ENCODE results near the gene LDLR. TPM values are rescaled to one million over a fixed set of nuclear protein-coding genes. Genes with fewer than 3 reads are reported as not detected.
"Not testable (repeated sequence)": the region's sequence is repeated elsewhere in the genome, so short reads cannot be mapped to it uniquely, and the experiment has no call there.

Gene LDLR
- total RNA-seq, 2 experiments from 2014 or later = 117 to 123 TPM

- H3K27me3 Mint-ChIP-seq (ENCODE audit: low read depth) = no peaks in the 10 kb centered on the region
- POLR2A ChIA-PET = no interaction called here
- DNase-seq = no peak
- no peaks in the 10 kb centered on the region for H3K36me3 Mint-ChIP-seq (ENCODE audit: low read depth)
- no peak overlapping the region for H3K4me3 Mint-ChIP-seq
- H3K9me3 Mint-ChIP-seq (ENCODE audit: insufficient read depth) = no peaks in the 10 kb centered on the region
- ATAC-seq = no peak
- CTCF ChIA-PET = no interaction called here
- H3K27ac Mint-ChIP-seq = no peak overlapping the region
- peaks cover 6% of the 10 kb centered on the region for H3K4me1 Mint-ChIP-seq (ENCODE audit: low read depth)
Observed at GRCh38 chr19:11078893-11079292, 10.4 kb upstream of the LDLR start.

- H3K4me1 Mint-ChIP-seq (ENCODE audit: low read depth) = peaks cover 6% of the 10 kb centered on the region
- DNase-seq (no peak), ATAC-seq (no peak)
- CTCF ChIA-PET = no interaction called here
- POLR2A ChIA-PET = interaction anchor here (1.1 kb wide), 1 partner anchor 9 kb away, joined by 3 read pairs; the partner anchor contains the start of gene LDLR
- H3K27me3 Mint-ChIP-seq (ENCODE audit: low read depth) = no peaks in the 10 kb centered on the region
- no peak overlapping the region for H3K4me3 Mint-ChIP-seq
- H3K27ac Mint-ChIP-seq = no peak overlapping the region
- no peaks in the 10 kb centered on the region for H3K36me3 Mint-ChIP-seq (ENCODE audit: low read depth)
- H3K9me3 Mint-ChIP-seq (ENCODE audit: insufficient read depth) = no peaks in the 10 kb centered on the region
Observed at GRCh38 chr19:11079999-11080398, 9.3 kb upstream of the LDLR start.

GRCh38 chr19:11087870-11088505, 1.3 kb upstream of the LDLR start:
- peaks cover 38% of the 10 kb centered on the region for H3K4me1 Mint-ChIP-seq (ENCODE audit: low read depth)
- DNase-seq = no peak
- ChIA-PET CTCF (interaction anchor here (1.1 to 6.0 kb wide), 4 partner anchors 13 to 216 kb away, joined by 3 to 30 read pairs (median 14); no protein-coding TSS in a partner anchor), POLR2A (interaction anchor here (2.2 to 4.2 kb wide), 2 partner anchors 40 to 292 kb away, joined by 7 to 12 read pairs; no protein-coding TSS in a partner anchor)
- H3K4me3 Mint-ChIP-seq = peak overlapping the region; percentile 95
- no peak for ATAC-seq
- H3K27me3 Mint-ChIP-seq (ENCODE audit: low read depth) = no peaks in the 10 kb centered on the region
- H3K9me3 Mint-ChIP-seq (ENCODE audit: insufficient read depth) = no peaks in the 10 kb centered on the region
- peaks cover 25% of the 10 kb centered on the region for H3K36me3 Mint-ChIP-seq (ENCODE audit: low read depth)
- peak overlapping the region; percentile 99 for H3K27ac Mint-ChIP-seq

- ChIA-PET CTCF (interaction anchor here (0.9 to 6.0 kb wide), 6 partner anchors 12 to 218 kb away, joined by 3 to 30 read pairs (median 5); no protein-coding TSS in a partner anchor), POLR2A (interaction anchor here (0.7 to 4.2 kb wide), 15 partner anchors 8 to 685 kb away, joined by 3 to 18 read pairs (median 4); partner anchors contain the start of genes CCDC159, CDC37, SMARCA4 and SPC24)
- Mint-ChIP-seq H3K27ac (peak overlapping the region; percentile 99), H3K9me3 (ENCODE audit: insufficient read depth) (no peaks in the 10 kb centered on the region), H3K4me3 (peak overlapping the region; percentile 95), H3K36me3 (ENCODE audit: low read depth) (peaks cover 30% of the 10 kb centered on the region), H3K27me3 (ENCODE audit: low read depth) (no peaks in the 10 kb centered on the region), H3K4me1 (ENCODE audit: low read depth) (peaks cover 44% of the 10 kb centered on the region)
- DNase-seq (no peak), ATAC-seq (no peak)
Observed at GRCh38 chr19:11088506-11089253, 583 bp upstream of the LDLR start.

- Mint-ChIP-seq H3K27ac (peak overlapping the region; percentile 99), H3K4me1 (ENCODE audit: low read depth) (peaks cover 49% of the 10 kb centered on the region), H3K4me3 (peak overlapping the region; percentile 95), H3K36me3 (ENCODE audit: low read depth) (peaks cover 40% of the 10 kb centered on the region)
- CTCF ChIA-PET = interaction anchor here (2.7 to 6.0 kb wide), 2 partner anchors 36 to 54 kb away, joined by 24 to 30 read pairs; no protein-coding TSS in a partner anchor
- POLR2A ChIA-PET = interaction anchor here (0.6 to 4.2 kb wide), 14 partner anchors 11 to 1702 kb away, joined by 3 to 18 read pairs (median 4); partner anchors contain the start of genes SMARCA4 and SPC24
- H3K27me3 Mint-ChIP-seq (ENCODE audit: low read depth); H3K9me3 Mint-ChIP-seq (ENCODE audit: insufficient read depth); DNase-seq; ATAC-seq: not testable (repeated sequence)
Observed at GRCh38 chr19:11090014-11090263, 676 bp downstream of the LDLR start.

GRCh38 chr19:11090264-11090996, 1.2 kb downstream of the LDLR start:
- peaks cover 51% of the 10 kb centered on the region for H3K4me1 Mint-ChIP-seq (ENCODE audit: low read depth)
- H3K27me3 Mint-ChIP-seq (ENCODE audit: low read depth) = no peaks in the 10 kb centered on the region
- H3K36me3 Mint-ChIP-seq (ENCODE audit: low read depth) = peaks cover 45% of the 10 kb centered on the region
- ChIA-PET CTCF (interaction anchor here (1.0 to 6.0 kb wide), 4 partner anchors 35 to 148 kb away, joined by 3 to 30 read pairs (median 18); no protein-coding TSS in a partner anchor), POLR2A (interaction anchor here (0.6 to 4.2 kb wide), 15 partner anchors 9 to 1702 kb away, joined by 3 to 18 read pairs (median 4); partner anchors contain the start of genes SMARCA4 and SPC24)
- H3K4me3 Mint-ChIP-seq = peak overlapping the region; percentile 95
- H3K9me3 Mint-ChIP-seq (ENCODE audit: insufficient read depth) = no peaks in the 10 kb centered on the region
- peak overlapping the region; percentile 99 for H3K27ac Mint-ChIP-seq
- DNase-seq (peak; percentile 99), ATAC-seq (peak; percentile 87)

GRCh38 chr19:11090997-11091702, 1.9 kb downstream of the LDLR start:
- H3K4me3 Mint-ChIP-seq = peak overlapping the region; percentile 95
- H3K27ac Mint-ChIP-seq = peak overlapping the region; percentile 99
- H3K36me3 Mint-ChIP-seq (ENCODE audit: low read depth) = peaks cover 52% of the 10 kb centered on the region
- DNase-seq (no peak), ATAC-seq (no peak)
- no peaks in the 10 kb centered on the region for H3K9me3 Mint-ChIP-seq (ENCODE audit: insufficient read depth)
- peaks cover 58% of the 10 kb centered on the region for H3K4me1 Mint-ChIP-seq (ENCODE audit: low read depth)
- POLR2A ChIA-PET = interaction anchor here (0.6 to 4.2 kb wide), 7 partner anchors 10 to 1701 kb away, joined by 3 to 12 read pairs (median 4); no protein-coding TSS in a partner anchor
- H3K27me3 Mint-ChIP-seq (ENCODE audit: low read depth) = no peaks in the 10 kb centered on the region
- CTCF ChIA-PET = interaction anchor here (1.0 to 1.8 kb wide), 2 partner anchors 55 to 149 kb away, joined by 3 to 12 read pairs; no protein-coding TSS in a partner anchor

- Mint-ChIP-seq H3K27ac (peak overlapping the region; percentile 99), H3K4me1 (ENCODE audit: low read depth) (peaks cover 64% of the 10 kb centered on the region), H3K4me3 (peak overlapping the region; percentile 95), H3K36me3 (ENCODE audit: low read depth) (peaks cover 58% of the 10 kb centered on the region), H3K9me3 (ENCODE audit: insufficient read depth) (no peaks in the 10 kb centered on the region), H3K27me3 (ENCODE audit: low read depth) (no peaks in the 10 kb centered on the region)
- POLR2A ChIA-PET = interaction anchor here (1.2 kb wide), 2 partner anchors 37 to 56 kb away, joined by 4 to 5 read pairs; no protein-coding TSS in a partner anchor
- ATAC-seq (no peak), DNase-seq (peak; percentile 46)
- CTCF ChIA-PET = interaction anchor here (1.0 to 1.8 kb wide), 2 partner anchors 56 to 149 kb away, joined by 3 to 12 read pairs; no protein-coding TSS in a partner anchor
Observed at GRCh38 chr19:11091703-11092153, 2.5 kb downstream of the LDLR start.

- DNase-seq (peak; percentile 49), ATAC-seq (no peak)
- peak overlapping the region; percentile 75 for H3K27ac Mint-ChIP-seq
- peak overlapping the region; percentile 95 for H3K4me3 Mint-ChIP-seq
- no peaks in the 10 kb centered on the region for H3K9me3 Mint-ChIP-seq (ENCODE audit: insufficient read depth)
- no peaks in the 10 kb centered on the region for H3K27me3 Mint-ChIP-seq (ENCODE audit: low read depth)
- H3K36me3 Mint-ChIP-seq (ENCODE audit: low read depth) = peaks cover 61% of the 10 kb centered on the region
- H3K4me1 Mint-ChIP-seq (ENCODE audit: low read depth) = peaks cover 65% of the 10 kb centered on the region
- CTCF ChIA-PET = interaction anchor here (1.8 kb wide), 1 partner anchor 56 kb away, joined by 12 read pairs; no protein-coding TSS in a partner anchor
- POLR2A ChIA-PET = interaction anchor here (0.7 to 1.2 kb wide), 2 partner anchors 56 to 470 kb away, joined by 3 to 4 read pairs; no protein-coding TSS in a partner anchor
Observed at GRCh38 chr19:11092181-11092538, 2.9 kb downstream of the LDLR start.

- Mint-ChIP-seq H3K27me3 (ENCODE audit: low read depth) (no peaks in the 10 kb centered on the region), H3K4me1 (ENCODE audit: low read depth) (peaks cover 63% of the 10 kb centered on the region), H3K4me3 (no peak overlapping the region), H3K27ac (peak overlapping the region; percentile 79), H3K36me3 (ENCODE audit: low read depth) (peaks cover 71% of the 10 kb centered on the region), H3K9me3 (ENCODE audit: insufficient read depth) (no peaks in the 10 kb centered on the region)
- CTCF ChIA-PET = interaction anchor here (1.6 kb wide), 1 partner anchor 33 kb away, joined by 4 read pairs; no protein-coding TSS in a partner anchor
- DNase-seq (no peak), ATAC-seq (no peak)
- POLR2A ChIA-PET = interaction anchor here (1.1 kb wide), 2 partner anchors 62 to 152 kb away, joined by 3 read pairs; partner anchors contain the start of gene SPC24
Observed at GRCh38 chr19:11093689-11094238, 4.5 kb downstream of the LDLR start.

All from activated CD8-positive, alpha-beta T cell treated with anti-CD3 and anti-CD28 coated beads, Interleukin-2, amount 10 ng/mL, durations not matched to agents 7 days and 5 days (primary cell).